Epithelial cell of proximal tubule (primary cell): Measurements from ENCODE around the gene TRMT112. TPM values are rescaled to one million over a fixed set of nuclear protein-coding genes. Genes with fewer than 3 reads are reported as not detected.

Experiments
- DNase-seq: peaks from one replicate; pipeline ENCODE4 v3.0.0-alpha.2; 2011; ENCODE audit warnings: low read depth
- H3K4me3 ChIP-seq: 2 replicates; pipeline ENCODE4 v1.5.1; 2011; ENCODE audit warnings: low read depth, mild to moderate bottlenecking, low read length
- total RNA-seq: library from RNA; depleted of rRNA; stranded (reverse); fragments of >200 nt; gene quantifications from 2 replicates; pipeline ENCODE4 v1.2.3, GENCODE V29; 2015
- TF ChIP-seq, protein P1 (sequence below): conservative IDR thresholded peaks from 2 replicates; pipeline ENCODE4 v1.5.1; 2012; ENCODE audit warnings: low read depth, mild to moderate bottlenecking, low read length

Gene TRMT112
- total RNA-seq, 1 donor from 2014 or later: 470 TPM

GRCh38 chr11:64337538-64338249 lies 20.3 kb upstream of the TRMT112 start:
- H3K4me3 ChIP-seq: no peak overlapping the region
- TF ChIP-seq, protein P1, sequence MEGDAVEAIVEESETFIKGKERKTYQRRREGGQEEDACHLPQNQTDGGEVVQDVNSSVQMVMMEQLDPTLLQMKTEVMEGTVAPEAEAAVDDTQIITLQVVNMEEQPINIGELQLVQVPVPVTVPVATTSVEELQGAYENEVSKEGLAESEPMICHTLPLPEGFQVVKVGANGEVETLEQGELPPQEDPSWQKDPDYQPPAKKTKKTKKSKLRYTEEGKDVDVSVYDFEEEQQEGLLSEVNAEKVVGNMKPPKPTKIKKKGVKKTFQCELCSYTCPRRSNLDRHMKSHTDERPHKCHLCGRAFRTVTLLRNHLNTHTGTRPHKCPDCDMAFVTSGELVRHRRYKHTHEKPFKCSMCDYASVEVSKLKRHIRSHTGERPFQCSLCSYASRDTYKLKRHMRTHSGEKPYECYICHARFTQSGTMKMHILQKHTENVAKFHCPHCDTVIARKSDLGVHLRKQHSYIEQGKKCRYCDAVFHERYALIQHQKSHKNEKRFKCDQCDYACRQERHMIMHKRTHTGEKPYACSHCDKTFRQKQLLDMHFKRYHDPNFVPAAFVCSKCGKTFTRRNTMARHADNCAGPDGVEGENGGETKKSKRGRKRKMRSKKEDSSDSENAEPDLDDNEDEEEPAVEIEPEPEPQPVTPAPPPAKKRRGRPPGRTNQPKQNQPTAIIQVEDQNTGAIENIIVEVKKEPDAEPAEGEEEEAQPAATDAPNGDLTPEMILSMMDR: no peak
- no peak for DNase-seq

DNA sequence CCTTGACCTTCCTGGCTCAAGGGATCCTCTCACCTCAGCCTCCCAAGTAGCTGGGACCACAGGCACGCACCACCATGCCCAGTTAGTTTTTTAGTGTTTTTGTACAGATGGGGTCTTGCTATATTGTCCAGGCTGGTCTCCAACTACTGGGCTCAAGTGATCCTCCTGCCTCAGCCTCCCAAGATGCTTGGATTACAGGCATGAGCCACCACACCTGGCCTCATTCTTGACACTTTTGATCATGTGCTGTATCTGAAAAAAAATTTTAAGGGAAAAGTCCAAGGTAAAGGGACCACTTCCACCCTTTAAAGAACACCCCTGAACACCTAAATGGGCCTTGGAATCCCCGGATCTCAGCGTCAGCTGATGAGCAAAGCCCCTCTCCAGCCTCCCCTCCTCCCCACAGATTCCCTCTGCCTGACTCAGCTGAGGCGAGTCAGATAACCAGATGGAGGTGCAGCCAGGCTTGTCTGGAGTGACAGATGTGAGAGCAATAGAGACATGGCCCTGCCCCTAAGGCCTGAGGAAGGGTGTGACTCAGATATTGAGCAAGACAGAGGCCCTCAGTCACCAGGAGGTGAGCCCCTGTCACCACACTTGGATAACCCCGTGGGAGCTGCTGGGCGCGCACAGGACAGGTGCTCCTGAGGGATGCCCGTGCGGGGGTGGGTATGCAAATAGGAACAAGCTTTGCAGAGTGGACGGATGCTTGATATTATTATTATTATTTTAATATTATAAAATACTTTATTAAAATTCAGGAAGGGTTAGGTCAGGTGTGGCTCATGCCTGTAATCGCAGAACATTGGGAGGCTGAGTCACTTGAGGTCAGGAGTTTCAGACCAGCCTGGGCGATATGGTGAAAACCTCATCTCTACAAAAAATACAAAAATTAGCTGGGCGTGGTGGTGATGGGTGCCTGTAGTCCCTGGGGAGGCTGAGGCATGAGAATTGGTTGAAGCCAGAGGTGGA lies 17.7 kb upstream of the TRMT112 start:
- peak; percentile 95 for DNase-seq
- TF ChIP-seq, protein P1: no peak
- H3K4me3 ChIP-seq: no peak overlapping the region

- TF ChIP-seq, protein P1: no peak
- no peak overlapping the region for H3K4me3 ChIP-seq
- DNase-seq: no peak
Measured at GRCh38 chr11:64333556-64333955, 16.2 kb upstream of the TRMT112 start.

DNA sequence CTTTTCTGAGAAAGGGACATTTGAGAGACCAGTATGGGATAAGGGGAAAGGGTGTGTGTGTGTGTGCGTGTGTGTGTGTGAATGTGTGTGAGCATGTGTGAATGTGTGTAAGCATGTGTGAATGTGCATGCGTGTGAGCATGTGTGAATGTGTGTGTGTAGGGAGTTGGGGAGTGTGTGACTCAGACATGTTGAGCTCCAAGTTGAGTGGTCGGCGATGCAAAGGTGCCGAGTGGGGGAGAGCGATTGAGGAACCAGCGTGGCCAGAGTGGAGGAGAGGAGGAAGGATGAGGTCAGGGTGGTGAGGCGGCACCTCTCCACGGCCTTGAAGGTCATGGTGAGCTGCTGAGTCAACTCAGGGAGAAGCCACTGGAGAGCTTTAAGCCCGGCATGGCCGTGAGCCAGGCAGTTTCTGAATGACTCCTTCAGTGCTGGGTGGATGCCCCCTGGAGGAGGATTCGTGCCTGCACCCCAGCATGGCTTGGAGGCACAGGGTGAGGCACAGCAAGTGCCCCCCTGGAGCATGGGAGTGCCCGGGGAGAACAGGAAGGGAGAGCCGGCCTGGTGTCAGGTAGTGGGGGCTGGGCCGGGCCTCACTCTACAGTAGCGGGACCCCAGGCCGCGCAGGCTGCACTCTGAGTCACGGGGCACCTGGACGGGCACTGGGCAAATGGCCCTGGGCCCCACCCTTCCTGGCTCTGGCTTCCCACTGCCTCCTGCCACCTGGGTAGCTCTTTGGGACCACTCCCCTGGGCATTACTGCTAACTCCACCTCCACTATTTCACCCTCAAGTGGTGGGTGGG lies 14.4 kb upstream of the TRMT112 start:
- TF ChIP-seq, protein P1: peak; percentile 83
- H3K4me3 ChIP-seq: peak overlapping the region; percentile 23
- peak; percentile 64 for DNase-seq

- TF ChIP-seq, protein P1: no peak
- no peak overlapping the region for H3K4me3 ChIP-seq
- no peak for DNase-seq
Measured at GRCh38 chr11:64330888-64331287, 13.5 kb upstream of the TRMT112 start.

- no peak for DNase-seq
- TF ChIP-seq, protein P1: no peak
- H3K4me3 ChIP-seq: no peak overlapping the region
Measured at GRCh38 chr11:64327993-64328392, 10.6 kb upstream of the TRMT112 start.
